Measurements from ENCODE around the gene DSCAM.

GRCh38 chr21:40635391-40635790 is 211.6 kb downstream of the DSCAM start:
- no peak for TF ChIP-seq ZNF274 (IDR thresholded peaks at IDR 0.05; ENCODE audit: low read depth, low read length)
- TF ChIP-seq CTCF (IDR thresholded peaks at IDR 0.05 in 2 of 3, conservative IDR thresholded peaks at IDR 0.05 in 1 of 3; ENCODE audit: borderline replicate concordance in 1 of 3, insufficient read depth in 1 of 3, low read depth in 2 of 3, low read length in 2 of 3): no peak
- no peak for TF ChIP-seq MAX (IDR thresholded peaks at IDR 0.05)
- no peak for TF ChIP-seq POLR2AphosphoS5 (IDR thresholded peaks at IDR 0.05; ENCODE audit: low read depth, low read length)
- TF ChIP-seq EZH2 (IDR thresholded peaks at IDR 0.05): no peak
- no peak for TF ChIP-seq POLR2A (IDR thresholded peaks at IDR 0.05; ENCODE audit: borderline replicate concordance, extremely low read depth, insufficient read depth, insufficient read length)
- TF ChIP-seq SP1 (IDR thresholded peaks at IDR 0.05; ENCODE audit: low read depth): no peak
- TF ChIP-seq RAD21 (IDR thresholded peaks at IDR 0.05; ENCODE audit: low read depth): no peak
- no peak for TF ChIP-seq ATF3 (IDR thresholded peaks at IDR 0.05)
- TF ChIP-seq YY1 (IDR thresholded peaks at IDR 0.05; ENCODE audit: extremely low read depth, insufficient replicate concordance, low read depth, low read length): no peak

Measured in HCT116 (cell line).